H54 (cell line): ENCODE data around the gene ZSWIM8.

Source experiments
- DNase-seq: peaks from one replicate; pipeline ENCODE4 v3.0.0; 2011; ENCODE audit warnings: low spot score, mixed read lengths; ENCODE audit not compliant: insufficient read length
- FAIRE-seq: peaks from 3 replicates; lab custom pipeline; 2011; peaks lifted over from hg19 to GRCh38; lab: Jason Lieb, UNC
- POLR2A ChIP-seq: IDR thresholded peaks from 2 replicates; pipeline ENCODE4 v1.6.1; 2011; ENCODE audit warnings: low read depth, mild to moderate bottlenecking, low read length

The ZSWIM8 gene

GRCh38 chr10:73798087-73798486 is 12.7 kb downstream of the ZSWIM8 start:
- DNase-seq (no peak), FAIRE-seq (no peak)
- TF ChIP-seq POLR2A, result no peak

GRCh38 chr10:73798927-73799560 is 13.6 kb downstream of the ZSWIM8 start:
- FAIRE-seq (no peak), DNase-seq (no peak)
- TF ChIP-seq POLR2A, result no peak

- DNase-seq, result no peak
- no peak for FAIRE-seq
- TF ChIP-seq POLR2A, result no peak
Observed at GRCh38 chr10:73799899-73800559, 14.6 kb downstream of the ZSWIM8 start.

GRCh38 chr10:73800560-73801252 is 15.3 kb downstream of the ZSWIM8 start:
- DNase-seq (no peak), FAIRE-seq (no peak)
- TF ChIP-seq POLR2A, result no peak

GRCh38 chr10:73801253-73801590 is 15.8 kb downstream of the ZSWIM8 start:
- TF ChIP-seq POLR2A, result no peak
- DNase-seq (no peak), FAIRE-seq (no peak)

GRCh38 chr10:73802276-73802991 is 17.0 kb downstream of the ZSWIM8 start:
- FAIRE-seq, result no peak
- no peak for TF ChIP-seq POLR2A
- no peak for DNase-seq

GRCh38 chr10:73803680-73804286 is 18.4 kb downstream of the ZSWIM8 start:
- DNase-seq (no peak), FAIRE-seq (no peak)
- no peak for TF ChIP-seq POLR2A

GRCh38 chr10:73806176-73806950 is 21.0 kb downstream of the ZSWIM8 start:
- FAIRE-seq, result no peak
- no peak for DNase-seq
- TF ChIP-seq POLR2A, result no peak

- DNase-seq, result no peak
- no peak for TF ChIP-seq POLR2A
- no peak for FAIRE-seq
Observed at GRCh38 chr10:73807471-73807870, 22.1 kb downstream of the ZSWIM8 start.

GRCh38 chr10:73808021-73808815 is 22.8 kb downstream of the ZSWIM8 start:
- no peak for TF ChIP-seq POLR2A
- DNase-seq (no peak), FAIRE-seq (no peak)

GRCh38 chr10:73809061-73809818 is 23.8 kb downstream of the ZSWIM8 start:
- TF ChIP-seq POLR2A, result no peak
- no peak for FAIRE-seq
- no peak for DNase-seq

- no peak for DNase-seq
- no peak for FAIRE-seq
- no peak for TF ChIP-seq POLR2A
Observed at GRCh38 chr10:73810358-73810734, 24.9 kb downstream of the ZSWIM8 start.
